ENCODE data around the gene ANKMY2.
"Not testable (repeated sequence)": the region's sequence is repeated elsewhere in the genome, so short reads cannot be mapped to it uniquely, and the experiment has no call there.

The ANKMY2 gene

DNA sequence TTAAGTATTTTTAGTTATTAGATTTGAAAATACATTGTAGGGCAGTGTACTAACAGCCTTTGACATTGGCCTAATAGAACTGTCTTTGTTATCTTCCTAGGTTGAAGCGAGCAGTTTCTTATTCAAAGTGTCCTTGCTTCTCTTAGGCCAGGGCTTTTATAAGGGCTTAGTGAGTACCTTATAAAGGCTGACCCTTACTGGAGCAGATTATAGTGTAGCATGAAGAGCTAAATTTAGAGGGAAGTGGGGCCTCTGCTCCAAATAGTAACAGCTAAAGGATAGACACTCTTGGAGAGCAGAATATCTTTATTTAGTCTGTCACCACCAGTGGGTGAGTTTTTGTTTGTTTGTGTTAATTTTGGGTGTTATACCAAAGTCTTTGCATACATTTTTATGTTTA lies 16.4 kb upstream of the ANKMY2 start:
- POLR2A ChIA-PET: no interaction called here
- CTCF ChIA-PET: no interaction called here
- DNase-seq (ENCODE audit: extremely low spot score): no peak
- TF ChIP-seq TARDBP (IDR thresholded peaks at IDR 0.05) (no peak), SUZ12 (IDR thresholded peaks at IDR 0.05) (no peak), ZNF384 (IDR thresholded peaks at IDR 0.05) (no peak), FOXA1 (IDR thresholded peaks at IDR 0.05) (no peak)
- TF ChIP-seq, protein P1, sequence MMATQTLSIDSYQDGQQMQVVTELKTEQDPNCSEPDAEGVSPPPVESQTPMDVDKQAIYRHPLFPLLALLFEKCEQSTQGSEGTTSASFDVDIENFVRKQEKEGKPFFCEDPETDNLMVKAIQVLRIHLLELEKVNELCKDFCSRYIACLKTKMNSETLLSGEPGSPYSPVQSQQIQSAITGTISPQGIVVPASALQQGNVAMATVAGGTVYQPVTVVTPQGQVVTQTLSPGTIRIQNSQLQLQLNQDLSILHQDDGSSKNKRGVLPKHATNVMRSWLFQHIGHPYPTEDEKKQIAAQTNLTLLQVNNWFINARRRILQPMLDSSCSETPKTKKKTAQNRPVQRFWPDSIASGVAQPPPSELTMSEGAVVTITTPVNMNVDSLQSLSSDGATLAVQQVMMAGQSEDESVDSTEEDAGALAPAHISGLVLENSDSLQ (IDR thresholded peaks at IDR 0.05): no peak

DNA sequence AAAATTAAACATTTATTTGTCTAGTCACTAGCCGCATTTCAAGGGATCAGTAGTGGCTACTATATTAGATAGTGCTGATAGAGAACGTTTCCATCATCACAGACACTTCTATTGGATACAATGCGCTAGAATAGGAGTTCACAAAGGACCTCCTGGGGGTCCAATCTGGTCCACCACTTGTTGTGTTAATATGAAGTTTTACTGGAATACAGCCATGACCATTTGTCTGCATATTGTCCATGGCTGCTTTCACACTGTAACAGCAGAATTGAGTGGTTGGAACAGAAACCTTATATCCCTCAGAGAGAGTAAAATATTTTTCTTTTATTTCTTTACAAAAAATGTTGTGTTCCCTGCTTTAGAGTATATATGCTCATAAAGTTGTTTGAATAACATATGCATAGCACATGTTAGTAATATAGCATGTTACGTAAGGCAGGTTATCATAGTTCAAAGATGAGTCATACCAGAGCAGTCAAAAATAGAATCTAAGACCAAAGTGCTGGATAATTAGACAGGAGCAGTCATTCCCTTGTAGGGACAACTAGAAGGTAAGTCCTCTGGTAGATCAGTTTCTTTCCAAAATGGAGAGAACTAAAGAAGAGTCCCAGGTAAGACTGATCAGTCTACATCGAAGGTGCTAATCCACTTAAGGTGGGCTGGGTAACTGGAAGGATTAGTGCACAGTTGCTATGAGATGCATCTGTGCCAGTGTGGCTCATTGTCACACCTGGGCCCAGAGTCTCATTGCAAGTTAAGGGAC lies 15.3 kb upstream of the ANKMY2 start:
- TF ChIP-seq FOXK2 (IDR thresholded peaks at IDR 0.05) (no peak), NFRKB (IDR thresholded peaks at IDR 0.05) (no peak), ZNF384 (IDR thresholded peaks at IDR 0.05) (no peak), SP1 (IDR thresholded peaks at IDR 0.05) (no peak), HDGF (IDR thresholded peaks at IDR 0.05; ENCODE audit: borderline replicate concordance) (no peak), LEF1 (IDR thresholded peaks at IDR 0.05; ENCODE audit: borderline replicate concordance) (no peak), FOXM1 (IDR thresholded peaks at IDR 0.05; ENCODE audit: borderline replicate concordance) (no peak), BHLHE40 (IDR thresholded peaks at IDR 0.05; ENCODE audit: borderline replicate concordance) (no peak), FOXA1 (IDR thresholded peaks at IDR 0.05) (no peak), SUZ12 (IDR thresholded peaks at IDR 0.05) (no peak), TARDBP (IDR thresholded peaks at IDR 0.05) (no peak), CTBP1 (IDR thresholded peaks at IDR 0.05; ENCODE audit: borderline replicate concordance) (no peak), ARNT (IDR thresholded peaks at IDR 0.05) (no peak), ELF4 (IDR thresholded peaks at IDR 0.05) (no peak), L3MBTL2 (conservative IDR thresholded peaks at IDR 0.05) (no peak)
- TF ChIP-seq, protein P1 (IDR thresholded peaks at IDR 0.05): no peak
- CTCF ChIA-PET: no interaction called here
- POLR2A ChIA-PET: interaction anchor here (3.2 kb wide), 1 partner anchor 15 kb away, joined by 10 read pairs; the partner anchor contains the start of genes ANKMY2 and BZW2
- no peak for DNase-seq (ENCODE audit: extremely low spot score)

DNA sequence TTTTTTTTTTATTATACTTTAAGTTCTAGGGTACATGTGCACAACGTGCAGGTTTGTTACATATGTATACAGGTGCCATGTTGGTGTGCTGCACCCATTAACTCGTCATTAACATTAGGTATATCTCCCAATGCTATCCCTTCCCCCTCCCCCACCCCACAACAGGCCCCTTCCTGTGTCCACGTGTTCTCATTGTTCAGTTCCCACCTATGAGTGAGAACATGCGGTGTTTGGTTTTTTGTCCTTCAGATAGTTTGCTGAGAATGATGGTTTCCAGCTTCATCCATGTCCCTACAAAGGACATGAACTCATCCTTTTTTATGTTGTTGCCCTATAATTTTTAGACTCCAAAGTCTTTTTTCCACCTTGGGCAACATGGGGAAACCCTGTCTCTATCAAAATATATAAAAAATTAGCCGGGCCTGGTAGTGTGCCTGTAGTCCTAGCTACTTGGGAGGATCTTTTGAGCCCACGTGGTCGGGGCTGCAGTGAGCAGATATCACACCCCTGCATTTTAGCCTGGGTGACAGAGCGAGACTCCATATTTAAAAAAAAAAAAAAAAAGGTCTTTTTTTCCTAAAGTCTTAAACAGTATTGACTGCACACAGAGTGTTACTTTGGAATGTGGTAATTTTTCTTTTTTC lies 14.4 kb upstream of the ANKMY2 start:
- not testable (repeated sequence) for DNase-seq (ENCODE audit: extremely low spot score)
- POLR2A ChIA-PET: interaction anchor here (3.2 kb wide), 1 partner anchor 14 kb away, joined by 10 read pairs; the partner anchor contains the start of genes ANKMY2 and BZW2
- CTCF ChIA-PET: interaction anchor here (0.7 kb wide), 2 partner anchors 137 to 1047 kb away, joined by 3 to 5 read pairs; no protein-coding TSS in a partner anchor

DNA sequence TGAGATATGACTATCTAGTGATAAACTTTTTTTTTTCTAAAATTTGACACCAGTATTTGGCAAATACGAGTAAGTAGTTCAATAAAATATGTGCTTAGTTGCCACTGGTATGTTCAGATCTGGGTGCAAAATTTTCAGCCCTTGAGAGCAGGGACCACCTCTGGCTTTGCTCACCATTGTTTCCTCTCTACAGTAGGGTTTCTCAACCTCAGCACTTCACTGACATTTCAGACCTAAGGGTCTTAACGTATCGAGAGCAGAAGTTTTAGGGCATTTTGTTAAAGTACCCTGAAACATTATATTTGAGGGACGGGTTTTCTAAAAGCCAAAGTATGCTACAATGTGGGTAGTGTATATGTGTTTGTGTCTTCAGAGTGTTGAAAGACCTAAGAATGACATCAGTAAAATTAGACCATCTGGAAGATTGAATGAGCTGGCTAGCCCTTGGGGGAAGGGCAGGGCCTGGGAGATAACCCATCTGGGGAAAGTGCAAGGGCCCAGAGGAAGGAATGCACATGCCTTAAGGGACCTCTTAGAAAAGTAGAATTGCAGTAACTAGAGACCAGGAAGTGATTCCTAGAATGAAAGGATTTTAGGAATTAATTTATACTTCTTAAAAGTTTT lies 12.2 kb upstream of the ANKMY2 start:
- DNase-seq (ENCODE audit: extremely low spot score): peak; percentile 14
- CTCF ChIA-PET: no interaction called here

DNA sequence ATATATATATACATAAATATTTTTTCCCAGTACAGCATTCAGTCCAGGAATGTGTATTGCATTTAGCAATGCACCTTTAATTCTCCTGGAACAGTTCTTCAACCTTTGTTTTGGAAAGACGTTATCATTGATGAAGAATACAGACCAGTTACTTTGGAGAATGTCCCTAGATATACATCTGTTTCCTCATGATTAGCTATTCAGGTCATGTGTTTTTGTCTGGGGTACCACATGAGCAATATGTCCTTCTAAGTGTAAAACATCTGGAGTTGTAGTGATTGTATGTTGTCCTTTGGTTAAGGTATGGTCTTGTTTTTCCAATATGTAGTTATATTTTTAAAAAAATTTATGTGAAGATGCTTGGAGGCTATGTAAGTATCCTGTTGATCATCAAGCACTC lies 10.6 kb upstream of the ANKMY2 start:
- CTCF ChIA-PET: no interaction called here

More for the DNA sequence above, 12.2 kb upstream of the ANKMY2 start:
- TF ChIP-seq TARDBP (IDR thresholded peaks at IDR 0.05) (no peak), NFRKB (IDR thresholded peaks at IDR 0.05) (no peak), BHLHE40 (IDR thresholded peaks at IDR 0.05; ENCODE audit: borderline replicate concordance) (no peak), SUZ12 (IDR thresholded peaks at IDR 0.05) (no peak), LEF1 (IDR thresholded peaks at IDR 0.05; ENCODE audit: borderline replicate concordance) (no peak), SP1 (IDR thresholded peaks at IDR 0.05) (no peak), HDGF (IDR thresholded peaks at IDR 0.05; ENCODE audit: borderline replicate concordance) (no peak), CTBP1 (IDR thresholded peaks at IDR 0.05; ENCODE audit: borderline replicate concordance) (no peak), FOXK2 (IDR thresholded peaks at IDR 0.05) (no peak), ELF4 (IDR thresholded peaks at IDR 0.05) (no peak), FOXA1 (IDR thresholded peaks at IDR 0.05) (no peak), L3MBTL2 (conservative IDR thresholded peaks at IDR 0.05) (no peak)
- TF ChIP-seq, protein P1 (IDR thresholded peaks at IDR 0.05): no peak
- POLR2A ChIA-PET: interaction anchor here (3.2 kb wide), 1 partner anchor 12 kb away, joined by 10 read pairs; the partner anchor contains the start of genes ANKMY2 and BZW2

More for the DNA sequence above, 10.6 kb upstream of the ANKMY2 start:
- POLR2A ChIA-PET: interaction anchor here (1.2 kb wide), 1 partner anchor 11 kb away, joined by 4 read pairs; the partner anchor contains the start of gene ANKMY2
- DNase-seq (ENCODE audit: extremely low spot score): no peak
- TF ChIP-seq, protein P1 (IDR thresholded peaks at IDR 0.05): no peak
- TF ChIP-seq BHLHE40 (IDR thresholded peaks at IDR 0.05; ENCODE audit: borderline replicate concordance) (no peak), ZNF384 (IDR thresholded peaks at IDR 0.05) (no peak), CTBP1 (IDR thresholded peaks at IDR 0.05; ENCODE audit: borderline replicate concordance) (no peak), ELF4 (IDR thresholded peaks at IDR 0.05) (no peak)

Measured in HEK293T (cell line).